Measurements from ENCODE around the gene MEX3B.

Gene MEX3B

GRCh38 chr15:82051664-82052063 lies 5.8 kb upstream of the MEX3B start:
- no peak for TF ChIP-seq CTCF (IDR thresholded peaks at IDR 0.05; ENCODE audit: low read depth, low read length)
- no peak overlapping the region for H3K4me3 ChIP-seq (replicated peaks in 1 of 2; ENCODE audit: low read depth in 2 of 2, low read length in 2 of 2)
- DNase-seq (ENCODE audit: low read depth in 2 of 2): peak; percentile 66 to 77

DNA sequence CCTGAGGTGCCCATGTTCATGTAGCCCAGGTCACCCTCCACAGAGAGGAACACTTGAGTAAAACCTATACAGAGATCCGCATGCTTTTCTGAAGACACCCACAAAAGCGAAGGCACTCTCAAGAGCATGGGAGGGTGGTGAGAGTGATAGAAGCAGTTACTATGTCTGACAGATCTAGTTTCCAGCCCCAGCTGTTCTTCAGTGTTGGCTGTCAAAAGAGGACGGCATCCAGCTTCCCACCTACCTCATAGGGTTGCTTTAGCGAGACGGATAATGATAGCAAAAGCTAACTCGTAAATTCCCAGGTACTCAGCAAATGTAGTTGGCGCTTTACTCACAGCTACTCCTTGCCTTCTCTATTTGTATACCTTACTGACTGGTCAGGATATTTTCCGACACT lies 3.0 kb upstream of the MEX3B start:
- TF ChIP-seq CTCF (IDR thresholded peaks at IDR 0.05; ENCODE audit: low read depth, low read length): no peak
- H3K4me3 ChIP-seq (replicated peaks in 1 of 2; ENCODE audit: low read depth in 2 of 2, low read length in 2 of 2): no peak overlapping the region
- DNase-seq (ENCODE audit: low read depth in 2 of 2): no peak

GRCh38 chr15:82047453-82048400 lies 1.9 kb upstream of the MEX3B start:
- peak overlapping the region; percentile 58 to 59 for H3K4me3 ChIP-seq (replicated peaks in 1 of 2; ENCODE audit: low read depth in 2 of 2, low read length in 2 of 2)
- no peak for TF ChIP-seq CTCF (IDR thresholded peaks at IDR 0.05; ENCODE audit: low read depth, low read length)
- DNase-seq (ENCODE audit: low read depth in 2 of 2): peak; percentile 29 to 43

DNA sequence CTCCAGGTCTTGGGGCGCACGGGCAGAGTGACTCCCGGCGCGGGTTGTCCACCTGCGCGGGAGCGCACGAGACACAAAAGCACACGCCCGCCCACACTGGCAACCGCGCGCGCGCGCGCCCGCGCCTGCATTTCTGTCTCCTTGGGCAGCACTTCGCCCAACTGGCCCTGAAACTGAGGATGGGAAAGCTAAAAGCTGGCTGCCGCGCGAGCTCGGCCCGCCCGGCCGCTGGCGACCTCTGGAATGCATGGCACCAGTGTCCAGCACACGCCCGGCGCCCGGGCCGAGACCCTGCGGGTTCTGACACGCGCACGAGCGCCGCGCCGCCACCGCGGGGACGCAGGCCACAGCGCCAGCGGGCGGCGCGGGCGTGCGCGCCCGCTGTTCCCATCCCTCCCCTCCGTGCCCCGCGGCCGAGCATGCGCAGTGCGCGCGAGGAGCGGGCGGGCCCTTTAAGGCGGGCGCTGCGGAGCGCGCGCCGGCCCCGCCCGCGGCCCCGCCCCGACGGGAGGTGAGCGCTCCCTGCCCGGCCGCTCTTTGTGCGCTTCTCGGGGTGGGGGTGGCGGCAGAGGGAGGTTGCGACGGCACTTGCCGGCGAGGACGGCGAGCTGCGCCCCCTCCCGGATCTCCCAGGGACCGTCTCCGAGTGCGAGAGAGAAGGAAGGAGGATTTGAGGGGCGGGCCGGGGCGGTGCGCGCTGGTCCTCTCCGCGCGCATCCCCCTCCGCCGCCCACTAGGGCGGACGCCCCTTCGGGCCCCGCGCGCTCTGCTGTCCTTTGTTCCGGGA lies 1.0 kb upstream of the MEX3B start:
- DNase-seq (ENCODE audit: low read depth in 2 of 2): peak; percentile 89 to 96
- peak; percentile 69 for TF ChIP-seq CTCF (IDR thresholded peaks at IDR 0.05; ENCODE audit: low read depth, low read length)
- H3K4me3 ChIP-seq (replicated peaks in 1 of 2; ENCODE audit: low read depth in 2 of 2, low read length in 2 of 2): peak overlapping the region; percentile 78 to 79

DNA sequence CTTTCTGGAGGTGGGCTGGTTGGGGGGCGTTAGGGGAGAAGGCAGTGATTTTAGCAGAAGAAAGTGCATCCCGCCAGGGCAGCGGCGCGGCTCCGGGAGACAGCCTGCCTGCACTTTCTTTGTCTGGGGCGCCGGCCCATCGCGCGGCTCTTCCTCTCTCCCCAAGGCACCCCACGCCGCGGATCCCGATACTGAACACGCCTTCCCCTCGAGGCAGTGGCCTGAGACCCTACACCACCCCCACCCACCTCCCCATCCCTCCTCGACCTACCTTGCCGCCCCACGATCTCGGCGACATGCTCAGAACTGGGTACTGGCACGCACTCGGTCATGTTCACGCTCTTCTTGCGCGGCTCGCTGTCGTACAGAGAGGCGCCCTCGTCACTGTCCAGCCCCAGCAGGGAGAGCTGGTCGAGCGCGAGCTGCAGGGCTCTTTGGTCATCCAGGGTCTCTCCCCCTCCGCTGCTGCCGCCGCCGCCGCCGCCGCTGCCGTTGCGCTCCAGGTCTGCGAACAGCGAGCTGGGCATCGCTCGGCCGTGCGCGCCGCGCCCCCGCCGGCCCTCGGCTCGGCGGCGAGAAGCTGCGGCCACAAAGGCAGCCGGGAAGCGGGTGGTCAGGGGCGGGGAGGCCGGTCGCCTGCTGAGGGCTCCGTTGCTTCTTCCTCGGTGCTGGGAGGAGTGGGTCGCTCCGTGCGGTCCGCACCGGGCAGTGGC lies 483 bp downstream of the MEX3B start:
- peak; percentile 52 to 60 for DNase-seq (ENCODE audit: low read depth in 2 of 2)
- H3K4me3 ChIP-seq (replicated peaks in 1 of 2; ENCODE audit: low read depth in 2 of 2, low read length in 2 of 2): peak overlapping the region; percentile 78 to 79
- no peak for TF ChIP-seq CTCF (IDR thresholded peaks at IDR 0.05; ENCODE audit: low read depth, low read length)

DNA sequence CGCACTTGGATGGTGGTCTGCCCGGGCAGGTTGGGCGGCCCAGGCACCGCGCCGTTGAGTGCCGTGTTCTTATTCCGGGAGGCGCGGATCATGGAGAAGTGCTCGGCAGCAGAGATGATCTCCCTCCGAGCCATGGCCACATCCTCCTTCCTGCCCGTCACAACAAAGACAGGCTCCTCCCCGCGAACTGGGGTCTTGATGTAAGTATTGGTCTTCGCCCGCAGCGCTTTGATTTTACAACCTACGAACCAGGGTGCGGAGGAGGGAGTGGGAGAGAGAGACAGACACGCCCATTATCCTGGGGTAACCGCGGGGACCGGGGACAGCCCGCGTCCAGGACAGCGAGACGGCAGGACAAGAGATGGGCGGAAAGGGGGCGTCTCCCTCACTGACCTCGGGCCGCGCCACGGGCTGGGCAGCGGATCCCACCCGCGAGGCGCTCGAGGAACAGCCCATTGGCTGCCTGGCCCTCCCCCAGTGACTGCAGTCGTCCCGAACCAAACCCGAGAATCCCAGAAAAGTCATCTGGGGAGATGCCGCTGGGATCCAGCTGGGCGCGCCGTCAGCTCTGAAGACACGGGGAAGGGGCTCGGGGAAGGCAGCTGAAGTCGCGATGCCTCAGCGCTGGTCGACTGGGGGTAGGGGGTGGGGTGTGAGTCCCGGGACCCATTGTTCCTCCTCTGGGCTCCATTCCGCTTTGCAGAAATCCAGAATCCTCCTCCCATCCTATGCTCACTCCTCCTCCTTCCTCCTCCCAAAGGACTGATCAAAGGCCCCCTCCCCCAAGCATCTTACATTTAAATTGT lies 1.2 kb downstream of the MEX3B start:
- H3K4me3 ChIP-seq (replicated peaks in 1 of 2; ENCODE audit: low read depth in 2 of 2, low read length in 2 of 2): peak overlapping the region; percentile 78 to 79
- TF ChIP-seq CTCF (IDR thresholded peaks at IDR 0.05; ENCODE audit: low read depth, low read length): no peak
- DNase-seq (ENCODE audit: low read depth in 2 of 2): peak; percentile 64 to 74
